Measurements from ENCODE around the gene MVB12B.

Gene MVB12B

GRCh38 chr9:126330536-126330935 is 3.9 kb downstream of the MVB12B start:
- H3K27ac ChIP-seq (ENCODE audit: poor library complexity, severe bottlenecking): no peak overlapping the region
- no peaks in the 10 kb centered on the region for H3K9me3 ChIP-seq (ENCODE audit: severe bottlenecking)
- TF ChIP-seq, protein P1, sequence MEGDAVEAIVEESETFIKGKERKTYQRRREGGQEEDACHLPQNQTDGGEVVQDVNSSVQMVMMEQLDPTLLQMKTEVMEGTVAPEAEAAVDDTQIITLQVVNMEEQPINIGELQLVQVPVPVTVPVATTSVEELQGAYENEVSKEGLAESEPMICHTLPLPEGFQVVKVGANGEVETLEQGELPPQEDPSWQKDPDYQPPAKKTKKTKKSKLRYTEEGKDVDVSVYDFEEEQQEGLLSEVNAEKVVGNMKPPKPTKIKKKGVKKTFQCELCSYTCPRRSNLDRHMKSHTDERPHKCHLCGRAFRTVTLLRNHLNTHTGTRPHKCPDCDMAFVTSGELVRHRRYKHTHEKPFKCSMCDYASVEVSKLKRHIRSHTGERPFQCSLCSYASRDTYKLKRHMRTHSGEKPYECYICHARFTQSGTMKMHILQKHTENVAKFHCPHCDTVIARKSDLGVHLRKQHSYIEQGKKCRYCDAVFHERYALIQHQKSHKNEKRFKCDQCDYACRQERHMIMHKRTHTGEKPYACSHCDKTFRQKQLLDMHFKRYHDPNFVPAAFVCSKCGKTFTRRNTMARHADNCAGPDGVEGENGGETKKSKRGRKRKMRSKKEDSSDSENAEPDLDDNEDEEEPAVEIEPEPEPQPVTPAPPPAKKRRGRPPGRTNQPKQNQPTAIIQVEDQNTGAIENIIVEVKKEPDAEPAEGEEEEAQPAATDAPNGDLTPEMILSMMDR (IDR thresholded peaks at IDR 0.05; ENCODE audit: poor library complexity, severe bottlenecking): no peak
- no peaks in the 10 kb centered on the region for H3K4me1 ChIP-seq (ENCODE audit: insufficient read depth, poor library complexity, severe bottlenecking)
- H3K27me3 ChIP-seq (ENCODE audit: insufficient read depth, poor library complexity, severe bottlenecking): no peaks in the 10 kb centered on the region
- H3K4me3 ChIP-seq (ENCODE audit: severe bottlenecking): no peak overlapping the region
- H3K36me3 ChIP-seq (ENCODE audit: low read depth): no peaks in the 10 kb centered on the region
- DNase-seq (ENCODE audit: low spot score) (no peak), ATAC-seq (ENCODE audit: low read depth) (no peak)

DNA sequence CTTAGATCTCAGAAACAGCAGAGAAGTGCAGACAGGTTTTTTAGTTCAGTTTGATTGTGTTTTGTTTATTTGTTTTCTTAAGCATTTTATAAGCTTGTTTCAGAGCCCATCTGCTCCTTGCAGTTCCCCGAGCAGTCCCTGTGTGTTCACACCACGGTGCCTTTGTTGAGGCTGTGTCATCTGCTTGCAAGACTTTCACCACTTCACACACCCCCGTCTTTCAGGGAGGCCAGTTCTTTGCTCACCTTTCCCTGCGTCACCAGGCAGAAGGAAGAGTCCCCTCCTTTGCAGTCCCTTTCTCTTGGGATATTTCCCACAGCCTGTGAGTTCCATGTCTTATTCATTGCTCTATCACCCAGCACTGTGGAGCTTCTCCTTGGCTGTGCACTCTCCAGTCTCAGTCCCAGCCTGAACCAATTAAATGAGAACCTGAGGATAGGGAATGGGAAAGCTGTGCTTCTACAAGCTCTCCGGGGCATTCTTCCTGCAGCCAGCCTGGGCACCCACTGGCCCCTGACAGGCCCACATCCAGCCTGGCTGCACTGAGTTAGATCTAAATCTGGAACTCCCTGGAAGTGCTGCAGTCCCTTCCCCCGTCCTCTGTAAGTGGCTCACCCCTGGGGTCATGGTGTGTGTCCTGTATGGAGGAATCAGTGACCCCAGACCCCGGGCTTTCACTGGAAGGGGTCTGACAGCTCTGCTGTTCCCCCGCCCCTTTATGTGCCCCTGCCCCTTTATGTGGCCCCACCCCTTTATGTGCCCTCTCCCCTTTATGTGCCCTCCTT is 5.5 kb downstream of the MVB12B start:
- Histone ChIP-seq H3K9me3 (ENCODE audit: severe bottlenecking) (no peaks in the 10 kb centered on the region), H3K27ac (ENCODE audit: poor library complexity, severe bottlenecking) (no peak overlapping the region), H3K4me1 (ENCODE audit: insufficient read depth, poor library complexity, severe bottlenecking) (no peaks in the 10 kb centered on the region), H3K27me3 (ENCODE audit: insufficient read depth, poor library complexity, severe bottlenecking) (no peaks in the 10 kb centered on the region), H3K4me3 (ENCODE audit: severe bottlenecking) (no peak overlapping the region), H3K36me3 (ENCODE audit: low read depth) (no peaks in the 10 kb centered on the region)
- DNase-seq (ENCODE audit: low spot score) (no peak), ATAC-seq (ENCODE audit: low read depth) (no peak)
- TF ChIP-seq, protein P1 (IDR thresholded peaks at IDR 0.05; ENCODE audit: poor library complexity, severe bottlenecking): no peak

GRCh38 chr9:126334721-126335621 is 8.3 kb downstream of the MVB12B start:
- DNase-seq (ENCODE audit: low spot score) (no peak), ATAC-seq (ENCODE audit: low read depth) (no peak)
- H3K4me1 ChIP-seq (ENCODE audit: insufficient read depth, poor library complexity, severe bottlenecking): no peaks in the 10 kb centered on the region
- no peaks in the 10 kb centered on the region for H3K36me3 ChIP-seq (ENCODE audit: low read depth)
- H3K27me3 ChIP-seq (ENCODE audit: insufficient read depth, poor library complexity, severe bottlenecking): no peaks in the 10 kb centered on the region
- H3K27ac ChIP-seq (ENCODE audit: poor library complexity, severe bottlenecking): no peak overlapping the region
- no peak overlapping the region for H3K4me3 ChIP-seq (ENCODE audit: severe bottlenecking)
- H3K9me3 ChIP-seq (ENCODE audit: severe bottlenecking): no peaks in the 10 kb centered on the region
- TF ChIP-seq, protein P1 (IDR thresholded peaks at IDR 0.05; ENCODE audit: poor library complexity, severe bottlenecking): no peak

- Histone ChIP-seq H3K4me3 (ENCODE audit: severe bottlenecking) (no peak overlapping the region), H3K4me1 (ENCODE audit: insufficient read depth, poor library complexity, severe bottlenecking) (no peaks in the 10 kb centered on the region), H3K27me3 (ENCODE audit: insufficient read depth, poor library complexity, severe bottlenecking) (no peaks in the 10 kb centered on the region), H3K36me3 (ENCODE audit: low read depth) (no peaks in the 10 kb centered on the region; the same call in 1 of the 2 replicates), H3K9me3 (ENCODE audit: severe bottlenecking) (no peaks in the 10 kb centered on the region), H3K27ac (ENCODE audit: poor library complexity, severe bottlenecking) (no peak overlapping the region)
- DNase-seq (ENCODE audit: low spot score) (no peak), ATAC-seq (ENCODE audit: low read depth) (no peak)
- TF ChIP-seq, protein P1 (IDR thresholded peaks at IDR 0.05; ENCODE audit: poor library complexity, severe bottlenecking): no peak
Observed at GRCh38 chr9:126335837-126336735, 9.5 kb downstream of the MVB12B start.

Data from RWPE2 (cell line).